Stimulated activated CD4-positive, alpha-beta T cell treated with anti-CD3 and anti-CD28 coated beads, Interleukin-1b, Interleukin-23, amount 100 ng/mL, for 24 hours (primary cell): Measurements from ENCODE around the gene ATP11A.

ENCODE experiments used
- DNase-seq, 4 experiments: peaks; one replicate each; pipeline ENCODE4 v3.0.0-alpha.2; 2020; ENCODE audit warnings: low read depth in 4 of 4, low spot score in 1 of 4

The ATP11A gene

GRCh38 chr13:112888238-112889111 lies 198.6 kb downstream of the ATP11A start:
- no peak for DNase-seq

- DNase-seq: no peak
Measured at GRCh38 chr13:112889351-112890290, 199.8 kb downstream of the ATP11A start.

DNA sequence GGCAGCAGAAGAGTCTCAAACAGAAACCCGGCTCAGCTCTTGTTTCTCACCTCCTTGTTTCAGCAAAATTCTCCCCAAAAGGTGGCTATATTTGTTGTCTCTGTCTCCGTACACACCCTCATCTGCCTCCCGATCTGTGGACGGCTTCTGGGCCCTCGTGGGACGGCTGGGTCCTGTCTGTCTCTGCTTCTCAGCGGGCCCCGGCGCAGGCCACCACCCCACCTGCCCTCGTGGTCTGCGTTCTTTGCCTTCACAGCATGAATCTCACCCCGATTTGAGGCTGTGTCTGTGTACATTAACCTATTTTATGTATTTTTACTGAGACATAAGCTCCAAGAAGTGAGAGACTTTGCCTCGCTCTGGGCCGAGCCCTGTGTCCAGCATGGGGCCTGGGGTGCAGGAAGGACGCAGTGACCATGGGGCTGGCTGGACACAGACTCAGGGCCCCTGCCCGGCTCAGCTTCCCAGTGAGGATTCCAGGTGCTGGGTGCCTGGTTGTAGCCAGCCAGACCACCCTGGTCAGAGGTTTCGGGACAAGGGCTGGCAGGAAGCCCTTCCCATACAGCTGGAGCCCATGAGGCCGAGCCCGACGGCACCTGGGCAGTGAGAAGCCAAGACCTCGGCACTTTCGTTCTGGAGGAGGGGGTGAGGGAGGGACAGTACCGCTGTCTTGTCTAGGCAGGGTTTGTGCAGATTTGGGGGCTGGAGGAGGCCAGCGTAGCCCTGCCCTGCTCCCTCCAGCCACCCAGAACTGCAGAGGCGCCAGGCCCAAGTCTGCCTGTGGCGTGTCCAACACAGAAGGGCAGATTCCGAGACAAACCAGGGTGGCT lies 200.7 kb downstream of the ATP11A start:
- DNase-seq: no peak

- DNase-seq: no peak
Measured at GRCh38 chr13:112891477-112892401, 201.9 kb downstream of the ATP11A start.

DNA sequence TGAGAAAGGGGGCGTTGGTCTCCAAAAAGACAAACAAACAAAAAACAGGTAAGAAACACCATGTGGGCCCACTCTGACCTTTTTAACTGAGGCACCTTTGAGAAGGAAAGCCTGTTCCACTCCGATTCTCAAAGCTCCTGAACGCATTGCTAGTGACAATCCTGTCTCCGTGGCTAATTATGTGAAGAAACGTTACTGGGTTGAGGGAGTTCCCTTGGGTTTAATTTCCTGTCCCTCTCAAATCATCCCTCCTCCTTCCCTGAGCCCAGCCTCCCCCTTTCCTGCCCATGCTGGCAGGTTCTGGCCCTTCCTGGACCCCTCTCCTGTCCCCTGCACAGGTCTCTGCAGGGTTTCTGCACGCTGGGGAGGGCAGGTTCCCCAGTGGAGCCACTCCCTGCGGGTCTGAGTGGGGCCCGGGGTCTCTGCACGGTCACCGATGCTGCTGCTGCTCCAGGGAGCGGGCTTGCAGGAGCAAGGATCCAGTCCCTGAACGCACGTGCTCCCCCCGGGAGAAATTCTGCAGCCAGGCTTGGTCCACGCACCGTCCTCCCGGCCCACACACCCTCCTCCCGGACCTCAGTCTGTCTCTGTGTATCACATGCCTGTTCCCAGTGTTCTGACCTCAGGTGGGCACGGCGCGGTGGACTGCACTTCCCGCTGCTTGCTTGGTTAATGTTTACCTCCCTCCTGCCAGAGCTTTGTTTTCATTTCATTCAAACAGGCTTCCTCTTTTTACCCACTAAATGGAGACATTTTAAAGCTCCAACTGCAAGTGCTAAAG lies 202.8 kb downstream of the ATP11A start:
- DNase-seq: no peak

- no peak for DNase-seq
Measured at GRCh38 chr13:112893207-112893569, 203.3 kb downstream of the ATP11A start.

DNA sequence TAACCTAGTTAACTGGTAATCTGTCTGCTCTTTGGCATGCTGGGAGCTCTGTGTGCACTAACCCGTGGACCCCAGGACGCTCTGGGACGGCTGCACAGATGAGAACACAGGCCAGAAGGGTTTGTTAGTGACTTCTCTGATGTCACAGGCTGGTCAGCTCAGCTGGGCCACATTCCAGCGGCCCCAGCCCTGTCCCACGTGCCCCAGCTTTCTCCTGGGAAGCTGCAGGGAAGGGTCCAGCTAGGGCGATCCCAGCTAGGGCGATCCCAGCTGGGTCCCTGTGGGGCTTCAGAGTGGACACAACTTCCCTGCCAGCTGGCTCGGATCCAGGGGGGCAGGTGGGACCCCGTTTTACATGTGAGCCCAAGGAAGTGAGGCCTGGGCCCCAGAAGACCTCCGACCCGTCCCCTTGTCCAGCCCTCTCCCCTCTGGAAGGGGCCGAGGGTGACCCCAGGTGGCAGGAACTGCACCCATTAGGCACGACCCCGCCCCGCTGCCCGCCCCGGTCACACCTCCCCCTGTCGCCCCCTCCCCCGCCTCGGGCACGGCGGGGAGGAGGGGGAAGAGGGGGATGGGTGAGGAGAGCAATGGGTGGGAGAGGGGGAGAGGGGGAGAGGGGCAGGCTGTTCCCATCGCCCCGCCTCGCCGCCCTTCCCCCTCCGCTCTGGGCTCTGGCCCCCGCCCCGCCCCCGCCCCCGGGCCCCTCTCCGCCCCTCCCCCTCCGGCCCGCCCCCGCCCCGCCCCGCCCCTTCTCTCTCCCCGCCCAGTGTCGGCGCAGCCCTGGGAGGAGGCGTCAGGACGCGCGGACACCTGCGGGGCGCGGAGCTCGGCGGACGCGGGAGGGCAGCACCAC lies 204.0 kb downstream of the ATP11A start:
- DNase-seq: no peak

DNA sequence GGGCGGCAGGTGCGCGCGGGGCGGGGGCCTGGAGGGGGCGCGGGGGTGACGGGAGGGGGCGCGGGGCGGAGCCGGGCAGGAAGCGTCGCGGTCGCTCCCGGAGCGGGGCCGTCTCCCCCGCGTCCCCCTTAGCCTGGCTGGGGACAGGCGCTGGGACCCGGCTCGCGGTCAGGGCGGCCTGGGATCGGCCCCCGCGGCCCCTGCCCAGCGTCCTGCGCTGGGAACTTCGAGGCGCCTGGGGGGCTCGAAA lies 204.5 kb downstream of the ATP11A start:
- no peak for DNase-seq

DNA sequence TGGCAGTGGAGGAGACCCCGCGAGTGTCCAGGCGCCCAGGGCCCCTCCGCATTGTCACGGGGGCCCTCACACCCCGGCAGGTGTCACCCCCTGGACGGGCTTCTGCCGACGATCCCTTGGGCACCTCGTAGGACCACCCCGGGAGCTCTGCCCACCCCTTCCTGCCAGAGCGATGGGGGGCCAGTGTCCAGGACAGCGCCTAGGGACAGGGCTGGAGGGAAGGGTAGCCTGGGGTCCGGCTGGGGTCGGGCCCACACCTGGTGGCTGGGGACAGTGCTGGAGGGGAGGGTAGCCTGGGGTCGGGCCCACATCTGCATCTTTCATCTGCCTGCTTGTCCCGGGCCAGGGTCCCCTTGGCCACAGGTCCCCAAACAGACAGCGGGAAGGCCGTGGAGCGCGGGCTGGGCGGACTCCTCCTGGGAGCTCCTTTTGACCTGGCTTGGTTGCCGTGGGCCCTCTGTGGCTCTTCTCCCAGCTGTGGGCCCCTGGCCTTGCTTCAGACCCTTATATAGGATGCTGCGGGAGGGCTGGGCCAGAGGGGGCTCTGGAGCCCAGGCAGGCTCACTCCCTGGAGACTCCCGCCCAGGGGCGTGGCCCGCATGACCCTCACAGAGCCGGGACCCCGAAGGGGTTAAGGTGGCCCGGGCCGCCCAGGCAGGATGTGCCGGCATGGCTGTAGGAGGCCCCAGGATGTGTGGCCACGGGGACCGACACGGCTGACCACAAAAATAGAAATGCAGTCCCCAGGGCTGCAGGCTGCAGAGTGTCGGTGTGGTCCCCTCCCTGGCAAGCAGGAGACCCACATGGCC lies 205.0 kb downstream of the ATP11A start:
- no peak for DNase-seq

- DNase-seq: no peak
Measured at GRCh38 chr13:112895521-112896465, 206.0 kb downstream of the ATP11A start.

DNA sequence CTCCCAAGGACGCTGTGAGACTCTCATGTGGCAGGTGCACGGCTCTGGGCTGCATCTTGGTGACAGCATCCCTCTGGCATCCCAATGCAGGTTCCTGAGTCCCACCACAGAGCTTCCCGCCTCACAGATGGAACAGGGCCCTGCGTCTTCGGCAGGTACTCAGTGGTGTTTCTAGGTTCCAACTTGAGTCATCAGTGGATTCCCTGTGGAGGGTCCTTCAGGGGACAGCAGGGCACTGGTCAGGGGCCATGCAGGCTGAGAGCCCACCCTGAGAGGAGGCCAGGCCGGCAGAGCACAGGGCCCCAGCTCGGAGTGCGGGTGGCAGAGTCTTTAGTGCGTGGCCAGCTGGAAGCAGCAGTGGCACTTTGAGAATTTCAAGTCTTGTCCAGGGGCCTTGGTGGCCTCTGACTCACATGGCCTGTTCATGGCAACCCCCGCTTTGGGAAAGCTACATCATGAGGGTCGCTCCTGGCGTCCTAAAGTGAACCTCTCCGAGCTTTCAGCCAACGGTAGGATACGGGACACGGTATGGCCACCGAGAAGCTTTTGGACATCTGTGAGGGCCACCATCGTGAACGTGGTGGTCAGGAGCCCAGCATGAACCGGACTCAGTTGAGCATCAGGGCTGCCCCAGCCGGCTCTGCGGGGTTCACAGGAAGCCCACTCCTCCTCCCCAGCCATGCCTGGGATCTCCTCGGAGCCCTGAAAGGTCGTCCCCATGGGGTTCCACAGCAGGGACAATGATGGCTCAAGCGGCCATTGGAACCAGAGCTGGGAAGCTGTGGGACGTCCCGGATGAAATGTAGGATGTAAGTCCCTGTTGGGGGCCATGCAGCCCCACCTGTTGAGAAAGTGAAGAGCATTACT lies 207.1 kb downstream of the ATP11A start:
- DNase-seq: no peak

DNA sequence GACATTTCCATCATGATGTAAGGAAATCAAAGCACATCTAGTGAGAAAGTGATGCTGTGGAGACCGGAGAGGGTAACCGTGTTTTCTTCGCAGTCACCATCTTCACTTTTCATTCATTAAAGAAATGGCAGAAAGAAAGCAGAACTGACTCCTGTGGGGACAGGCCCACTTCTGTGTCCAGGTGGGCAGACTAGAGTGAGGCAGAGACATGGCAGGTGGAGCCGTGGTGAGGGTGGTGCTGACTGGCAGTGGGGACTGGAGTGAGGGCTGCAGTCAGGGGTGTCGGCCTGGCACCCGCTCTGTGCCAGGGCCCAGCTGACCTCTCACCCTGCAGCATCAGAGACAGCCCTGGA lies 207.7 kb downstream of the ATP11A start:
- no peak for DNase-seq

- DNase-seq: no peak
Measured at GRCh38 chr13:112897956-112898620, 208.2 kb downstream of the ATP11A start.

- no peak for DNase-seq
Measured at GRCh38 chr13:112898621-112899280, 208.9 kb downstream of the ATP11A start.
